Stomach (tissue), 9 donors: Measurements from ENCODE around the gene NRG3. TPM values are rescaled to one million over a fixed set of nuclear protein-coding genes. Genes with fewer than 3 reads are reported as not detected.

ENCODE experiments used
- DNase-seq, 2 donors: peaks; one replicate each; pipeline versions ENCODE4 v3.0.0 to v3.0.0-alpha.2; 2013 to 2019
- H3K27ac ChIP-seq, 5 donors: fragments of 200-600 bp in 4 of 5; sonication (generic) in 4 of 5; one replicate each; pipeline ENCODE4 v1.5.1; 2013 to 2019; ENCODE audit warnings: mild to moderate bottlenecking in 1 of 5, moderate library complexity in 1 of 5
- H3K27me3 ChIP-seq, 3 donors: fragments of 200-600 bp; sonication (generic); one replicate each; pipeline ENCODE4 v1.5.1; 2017 to 2019; ENCODE audit warnings: mixed run types in 1 of 3
- H3K36me3 ChIP-seq, 4 donors: fragments of 200-600 bp; sonication (generic); 1 replicate in 3 of 4; 2 replicates in 1 of 4; pipeline ENCODE4 v1.5.1; 2016 to 2019
- H3K4me1 ChIP-seq, 4 donors: fragments of 200-600 bp; sonication (generic); one replicate each; pipeline ENCODE4 v1.5.1; 2016 to 2019
- H3K4me3 ChIP-seq, 4 donors: fragments of 200-600 bp; sonication (generic) in 3 of 4; one replicate each; pipeline ENCODE4 v1.5.1; 2016 to 2019; ENCODE audit warnings: mild to moderate bottlenecking in 1 of 4
- H3K9me3 ChIP-seq, 4 donors: fragments of 200-600 bp; sonication (generic); one replicate each; pipeline ENCODE4 v1.5.1; 2016 to 2019
- EP300 ChIP-seq: sonication (generic); formaldehyde crosslinking; IDR thresholded peaks from one replicate; pipeline ENCODE4 v1.6.1; 2017; ENCODE audit warnings: antibody characterized with exemption
- POLR2A ChIP-seq, 4 donors: fragments of 450-650 bp; IDR thresholded peaks; one replicate each; pipeline ENCODE4 v1.6.1; 2016; ENCODE audit warnings: antibody characterized with exemption in 4 of 4, control low read depth in 2 of 4, mild to moderate bottlenecking in 1 of 4, moderate library complexity in 1 of 4
- POLR2AphosphoS5 ChIP-seq, 3 donors: sonication (generic); formaldehyde crosslinking; IDR thresholded peaks; one replicate each; pipeline ENCODE4 v1.6.1; 2016; ENCODE audit warnings: antibody characterized with exemption in 3 of 3
- WGBS, 5 donors: extraction: QIAGEN DNeasy Blood & Tissue Kit in 3 of 5; methylation state at CpG; one replicate each; pipeline versions ENCODE4 v1.1.5 to v1.1.7; 2013 to 2018; 5-methylcytosine and 5-hydroxymethylcytosine counted together
- intact Hi-C: fragments of 100-400 bp; cut with DNase I; formaldehyde crosslinking; loops from one replicate; pipeline ENCODE4 v1.15.1; 2023; ENCODE audit warnings: low total_unique reads
- polyA plus RNA-seq, 3 donors: library from polyadenylated mRNA; stranded (reverse); fragments of 200-250 nt; gene quantifications; one replicate each; pipeline ENCODE4 v1.2.3, GENCODE V29; 2013
- total RNA-seq, 5 donors: library from RNA; depleted of rRNA; stranded (reverse); fragments of >200 nt; gene quantifications; one replicate each; pipeline versions ENCODE4 v1.1.0 to v1.2.3, GENCODE V29; 2014 to 2016
- TF ChIP-seq, protein P1 (sequence below), 7 experiments: fragments of 450-650 bp in 4 of 7; fragments of 200-600 bp in 3 of 7; sonication (generic) in 3 of 7; IDR thresholded peaks; one replicate each; pipeline ENCODE4 v1.5.1; 2016 to 2019; ENCODE audit warnings: antibody characterized with exemption in 7 of 7, control low read depth in 2 of 7, mild to moderate bottlenecking in 1 of 7
- donor health status: healthy with polysubstance abuse.
- donor health status: Bipolar disorder and iron deficiency.
- donor health status: healthy.

The NRG3 gene
- total and polyA plus RNA-seq, 8 donors: 0.08 to 2.5 (median 0.52) TPM; not detected in 4

DNA sequence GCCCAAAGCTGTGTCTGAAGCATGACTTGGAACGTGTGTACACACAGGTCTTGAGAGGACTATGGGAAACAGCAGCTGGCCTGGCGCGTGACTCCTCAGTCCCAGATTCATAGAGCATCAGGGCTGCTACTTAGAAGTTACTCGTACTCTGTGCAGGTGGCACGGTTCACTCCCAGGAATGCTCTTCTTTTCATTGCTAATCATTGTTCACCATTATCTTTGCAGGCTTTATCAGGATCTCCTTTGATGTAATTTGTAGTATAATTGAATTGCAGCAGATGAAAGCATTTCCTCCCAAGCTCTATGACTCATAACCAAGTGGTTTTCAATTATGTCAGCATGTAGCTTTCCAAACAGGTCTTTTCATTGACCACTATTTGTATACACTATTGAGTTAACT lies 938.9 kb downstream of the NRG3 start:
- Histone ChIP-seq H3K36me3 (no peaks in the 10 kb centered on the region), H3K4me1 (peaks cover 0 to 10% (median 0%) of the 10 kb centered on the region in 4 donors), H3K27me3 (no peaks in the 10 kb centered on the region), H3K4me3 (no peak overlapping the region), H3K27ac (no peak overlapping the region), H3K9me3 (no peaks in the 10 kb centered on the region)
- peak; percentile 32 to 61 for DNase-seq
- 30 to 74% (median 34%) methylated on average over 5 of the region's 5 CpGs for WGBS, 5 donors
- intact Hi-C loops: no loop called here
- TF ChIP-seq POLR2AphosphoS5 (IDR thresholded peaks at IDR 0.05): peak in 1 of 3 donors; percentile 14
- TF ChIP-seq, protein P1, sequence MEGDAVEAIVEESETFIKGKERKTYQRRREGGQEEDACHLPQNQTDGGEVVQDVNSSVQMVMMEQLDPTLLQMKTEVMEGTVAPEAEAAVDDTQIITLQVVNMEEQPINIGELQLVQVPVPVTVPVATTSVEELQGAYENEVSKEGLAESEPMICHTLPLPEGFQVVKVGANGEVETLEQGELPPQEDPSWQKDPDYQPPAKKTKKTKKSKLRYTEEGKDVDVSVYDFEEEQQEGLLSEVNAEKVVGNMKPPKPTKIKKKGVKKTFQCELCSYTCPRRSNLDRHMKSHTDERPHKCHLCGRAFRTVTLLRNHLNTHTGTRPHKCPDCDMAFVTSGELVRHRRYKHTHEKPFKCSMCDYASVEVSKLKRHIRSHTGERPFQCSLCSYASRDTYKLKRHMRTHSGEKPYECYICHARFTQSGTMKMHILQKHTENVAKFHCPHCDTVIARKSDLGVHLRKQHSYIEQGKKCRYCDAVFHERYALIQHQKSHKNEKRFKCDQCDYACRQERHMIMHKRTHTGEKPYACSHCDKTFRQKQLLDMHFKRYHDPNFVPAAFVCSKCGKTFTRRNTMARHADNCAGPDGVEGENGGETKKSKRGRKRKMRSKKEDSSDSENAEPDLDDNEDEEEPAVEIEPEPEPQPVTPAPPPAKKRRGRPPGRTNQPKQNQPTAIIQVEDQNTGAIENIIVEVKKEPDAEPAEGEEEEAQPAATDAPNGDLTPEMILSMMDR (IDR thresholded peaks at IDR 0.05): no peak

DNA sequence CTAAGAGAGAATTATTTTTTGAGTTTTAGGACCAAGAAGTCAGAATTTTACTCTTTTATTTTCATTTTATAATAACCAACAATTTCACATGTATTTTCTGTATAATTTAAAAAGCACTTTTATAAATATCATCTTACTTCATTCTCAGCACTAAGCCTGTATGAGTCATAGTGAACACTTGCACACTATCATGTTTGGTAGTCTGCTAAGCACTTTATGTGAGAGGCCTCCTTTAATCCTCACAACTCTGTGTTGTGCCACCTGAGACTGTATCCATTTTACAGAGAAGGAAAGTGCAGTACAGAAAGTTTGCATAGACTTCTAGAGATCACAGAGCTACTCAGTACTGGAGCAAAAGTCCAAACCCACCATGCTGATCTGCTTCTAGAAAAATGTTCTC lies 939.6 kb downstream of the NRG3 start:
- Histone ChIP-seq H3K9me3 (no peaks in the 10 kb centered on the region), H3K4me1 (peaks cover 0 to 10% (median 0%) of the 10 kb centered on the region in 4 donors), H3K27ac (no peak overlapping the region), H3K27me3 (no peaks in the 10 kb centered on the region), H3K36me3 (no peaks in the 10 kb centered on the region), H3K4me3 (no peak overlapping the region)
- TF ChIP-seq EP300 (no peak), POLR2AphosphoS5 (IDR thresholded peaks at IDR 0.05) (no peak), POLR2A (IDR thresholded peaks at IDR 0.05) (no peak)
- TF ChIP-seq, protein P1 (IDR thresholded peaks at IDR 0.05): no peak
- intact Hi-C loops: no loop called here
- no peak for DNase-seq

DNA sequence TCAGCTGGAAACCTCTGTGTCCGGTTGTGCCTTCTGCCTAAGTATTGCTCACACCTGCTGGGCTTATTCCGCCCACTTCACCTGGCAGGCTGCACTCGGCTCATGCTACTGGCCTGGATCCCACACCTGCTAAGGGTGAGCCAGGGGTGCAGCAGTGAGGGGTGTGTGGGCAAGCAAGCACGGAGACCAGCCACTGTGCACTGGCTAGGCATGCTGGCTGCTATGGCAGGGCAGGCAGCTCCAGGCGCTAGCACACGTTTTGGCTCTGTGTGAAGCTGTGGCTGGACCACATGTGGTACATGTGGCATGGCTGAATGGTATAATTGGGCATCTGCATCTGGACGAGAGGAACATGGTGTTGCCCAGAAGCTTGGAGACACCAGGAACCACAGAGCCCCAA lies 940.7 kb downstream of the NRG3 start:
- H3K4me3 ChIP-seq: no peak overlapping the region
- no peak for TF ChIP-seq POLR2A (IDR thresholded peaks at IDR 0.05)
- no peak for TF ChIP-seq POLR2AphosphoS5 (IDR thresholded peaks at IDR 0.05)
- TF ChIP-seq, protein P1 (IDR thresholded peaks at IDR 0.05): no peak
- no peak for TF ChIP-seq EP300
- no peak for DNase-seq
- no peaks in the 10 kb centered on the region for H3K36me3 ChIP-seq
- no peaks in the 10 kb centered on the region for H3K9me3 ChIP-seq
- 80 to 92% (median 86%) methylated on average over 7 of the region's 7 CpGs for WGBS, 5 donors
- peaks cover 0 to 10% (median 0%) of the 10 kb centered on the region in 4 donors for H3K4me1 ChIP-seq
- H3K27me3 ChIP-seq: no peaks in the 10 kb centered on the region
- H3K27ac ChIP-seq: no peak overlapping the region
- intact Hi-C loops: no loop called here

DNA sequence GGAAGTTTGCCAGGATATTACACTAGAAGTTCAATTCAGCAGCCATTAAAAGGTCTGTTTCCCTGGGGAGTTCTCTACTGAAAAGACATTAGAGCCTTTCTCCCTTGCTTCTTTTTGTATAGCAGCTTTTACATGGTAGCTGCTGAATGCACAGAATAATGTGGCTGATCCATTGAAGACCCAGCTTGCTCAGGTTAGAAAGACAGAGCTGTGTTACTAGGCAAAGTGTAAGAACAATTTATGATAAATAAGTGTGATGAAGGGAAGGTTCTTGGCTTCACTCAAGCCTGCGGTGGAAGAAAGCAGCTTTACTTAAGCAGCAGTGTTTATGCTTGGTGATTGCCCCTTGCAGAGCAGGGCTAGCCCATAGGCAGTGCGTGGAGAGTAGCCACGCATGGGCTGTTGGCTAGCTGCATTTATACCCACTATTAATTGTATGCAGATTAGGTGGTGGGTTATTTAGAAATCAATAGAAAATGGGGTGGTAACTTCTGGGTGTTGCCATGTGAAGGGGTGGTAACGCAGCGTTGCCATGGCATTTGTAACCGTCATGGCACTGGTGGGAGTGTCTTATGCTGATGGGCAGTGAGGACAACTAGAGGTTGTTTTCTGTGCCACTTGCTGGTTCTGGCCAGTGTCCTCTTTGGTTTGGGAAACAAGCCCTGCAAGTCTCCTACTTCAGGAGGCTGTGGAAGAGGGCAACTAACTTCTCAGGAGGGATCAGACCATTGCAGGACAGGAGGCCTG lies 942.9 kb downstream of the NRG3 start:
- H3K4me3 ChIP-seq: no peak overlapping the region
- H3K4me1 ChIP-seq: peaks cover 0 to 10% (median 0%) of the 10 kb centered on the region in 4 donors
- H3K27me3 ChIP-seq: no peaks in the 10 kb centered on the region
- no peaks in the 10 kb centered on the region for H3K36me3 ChIP-seq
- intact Hi-C loops: no loop called here
- H3K9me3 ChIP-seq: no peaks in the 10 kb centered on the region
- WGBS, 5 donors: 86 to 91% (median 90%) methylated on average over 6 of the region's 6 CpGs
- DNase-seq: no peak
- no peak overlapping the region for H3K27ac ChIP-seq
- no peak for TF ChIP-seq POLR2AphosphoS5 (IDR thresholded peaks at IDR 0.05)
- TF ChIP-seq, protein P1 (IDR thresholded peaks at IDR 0.05): no peak
- no peak for TF ChIP-seq EP300
- no peak for TF ChIP-seq POLR2A (IDR thresholded peaks at IDR 0.05)
